Hepatocyte (in vitro differentiated cells): ENCODE measurements around the gene NUAK1. TPM values are rescaled to one million over a fixed set of nuclear protein-coding genes. Genes with fewer than 3 reads are reported as not detected.

Source experiments
- DNase-seq: peaks from one replicate; pipeline ENCODE4 v3.0.0-alpha.2; 2016; ENCODE audit warnings: low spot score
- H2AFZ ChIP-seq: fragments of 200-600 bp; sonication (generic); 2 replicates; pipeline ENCODE4 v1.6.0; 2016; ENCODE audit warnings: antibody characterized with exemption, mild to moderate bottlenecking
- H3K27ac ChIP-seq: fragments of 200-600 bp; sonication (generic); 2 replicates; pipeline ENCODE4 v1.5.1; 2016; ENCODE audit warnings: mild to moderate bottlenecking
- H3K27me3 ChIP-seq: fragments of 200-600 bp; sonication (generic); 2 replicates; pipeline ENCODE4 v1.6.1; 2016
- H3K36me3 ChIP-seq: fragments of 200-600 bp; sonication (generic); replicated peaks from 2 replicates; pipeline ENCODE4 v1.5.1; 2016; ENCODE audit warnings: low read depth; ENCODE audit not compliant: insufficient read depth
- H3K4me1 ChIP-seq: fragments of 200-600 bp; sonication (generic); 2 replicates; pipeline ENCODE4 v1.5.1; 2016; ENCODE audit warnings: mild to moderate bottlenecking, moderate library complexity; ENCODE audit not compliant: insufficient read depth
- H3K4me2 ChIP-seq: fragments of 200-600 bp; sonication (generic); 2 replicates; pipeline ENCODE4 v1.6.0; 2016
- H3K4me3 ChIP-seq: fragments of 200-600 bp; sonication (generic); 2 replicates; pipeline ENCODE4 v1.5.1; 2016; ENCODE audit warnings: mild to moderate bottlenecking
- H3K79me2 ChIP-seq: fragments of 200-600 bp; sonication (generic); 2 replicates; pipeline ENCODE4 v1.6.0; 2017; ENCODE audit warnings: mild to moderate bottlenecking
- H3K9me2 ChIP-seq: fragments of 200-600 bp; sonication (generic); replicated peaks from 2 replicates; pipeline ENCODE4 v1.6.0; 2017; ENCODE audit warnings: mild to moderate bottlenecking; ENCODE audit not compliant: insufficient read depth
- H3K9me3 ChIP-seq: fragments of 200-600 bp; sonication (generic); 2 replicates; pipeline ENCODE4 v1.5.1; 2016; ENCODE audit warnings: low read depth, mild to moderate bottlenecking
- H4K20me1 ChIP-seq: fragments of 200-600 bp; sonication (generic); 2 replicates; pipeline ENCODE4 v1.6.0; 2016; ENCODE audit warnings: mild to moderate bottlenecking; ENCODE audit not compliant: insufficient read depth, poor library complexity, severe bottlenecking
- CTCF ChIP-seq: fragments of 200-600 bp; sonication (generic); IDR thresholded peaks from 2 replicates; pipeline ENCODE4 v1.5.1; 2016; ENCODE audit warnings: antibody characterized with exemption, mild to moderate bottlenecking; ENCODE audit not compliant: poor library complexity
- EZH2 ChIP-seq: fragments of 200-600 bp; sonication (generic); IDR thresholded peaks from 2 replicates; pipeline ENCODE4 v1.6.1; 2016; ENCODE audit warnings: antibody characterized with exemption, mild to moderate bottlenecking, borderline replicate concordance
- EZH2phosphoT487 ChIP-seq: fragments of 200-600 bp; sonication (generic); IDR thresholded peaks from one replicate; pipeline ENCODE4 v1.6.1; 2018; ENCODE audit warnings: antibody characterized with exemption, mild to moderate bottlenecking, low read depth, moderate library complexity; ENCODE audit not compliant: unreplicated experiment, severe bottlenecking
- WGBS: methylation state at CpG from one replicate; pipeline ENCODE4 v1.1.6; 2016; ENCODE audit warnings: low lambda C conversion rate; ENCODE audit errors: missing lambda C conversion rate; 5-methylcytosine and 5-hydroxymethylcytosine counted together
- polyA plus RNA-seq: library from polyadenylated mRNA; unstranded; fragments of >200 nt; fragmentation: Nextera tagmentation; extraction: Ambion mirVana; gene quantifications from 2 replicates; pipeline ENCODE4 v1.2.1, GENCODE V29; 2016
- total RNA-seq: library from RNA; depleted of rRNA; stranded (reverse); fragments of >200 nt; gene quantifications from 2 replicates; pipeline ENCODE4 v1.2.3, GENCODE V29; 2014

Gene NUAK1
- total and polyA plus RNA-seq, 2 experiments from 2014 or later: 3.5 to 13.0 TPM

- Histone ChIP-seq H3K9me2 (no peaks in the 10 kb centered on the region), H4K20me1 (peaks cover 5% of the 10 kb centered on the region), H3K4me2 (peak overlapping the region; percentile 95), H3K4me1 (peaks cover 52% of the 10 kb centered on the region), H3K27ac (peak overlapping the region; percentile 15), H3K36me3 (no peaks in the 10 kb centered on the region), H2AFZ (no peak overlapping the region), H3K79me2 (peaks cover 77% of the 10 kb centered on the region), H3K4me3 (no peak overlapping the region), H3K27me3 (no peaks in the 10 kb centered on the region), H3K9me3 (no peaks in the 10 kb centered on the region)
- 5% methylated on average over 13 of the region's 13 CpGs for WGBS
- TF ChIP-seq EZH2 (no peak), CTCF (peak; percentile 91)
- peak; percentile 94 for DNase-seq
These were observed 2.5 kb downstream of the NUAK1 start for GRCh38 chr12:106136263-106136662.

- Histone ChIP-seq H3K27ac (no peak overlapping the region), H3K4me2 (peak overlapping the region; percentile 95), H2AFZ (no peak overlapping the region), H3K4me3 (no peak overlapping the region), H4K20me1 (peaks cover 5% of the 10 kb centered on the region), H3K4me1 (peaks cover 51% of the 10 kb centered on the region), H3K27me3 (no peaks in the 10 kb centered on the region), H3K9me3 (no peaks in the 10 kb centered on the region), H3K36me3 (no peaks in the 10 kb centered on the region), H3K9me2 (no peaks in the 10 kb centered on the region), H3K79me2 (peaks cover 76% of the 10 kb centered on the region)
- 32% methylated on average over 4 of the region's 4 CpGs for WGBS
- TF ChIP-seq EZH2phosphoT487 (no peak), EZH2 (no peak), CTCF (no peak)
- DNase-seq: no peak
These were observed 3.0 kb downstream of the NUAK1 start for GRCh38 chr12:106135781-106136180.

GRCh38 chr12:106135075-106135474, 3.7 kb downstream of the NUAK1 start:
- Histone ChIP-seq H3K36me3 (no peaks in the 10 kb centered on the region), H3K9me2 (no peaks in the 10 kb centered on the region), H3K27ac (no peak overlapping the region), H4K20me1 (no peaks in the 10 kb centered on the region), H3K79me2 (peaks cover 76% of the 10 kb centered on the region), H3K4me3 (no peak overlapping the region), H2AFZ (no peak overlapping the region), H3K27me3 (no peaks in the 10 kb centered on the region), H3K9me3 (no peaks in the 10 kb centered on the region), H3K4me2 (peak overlapping the region; percentile 95), H3K4me1 (peaks cover 44% of the 10 kb centered on the region)
- TF ChIP-seq EZH2phosphoT487: no peak
- TF ChIP-seq EZH2: no peak
- TF ChIP-seq CTCF: no peak
- 63% methylated on average over 6 of the region's 6 CpGs for WGBS
- DNase-seq: no peak
